Measurements from ENCODE around the gene RELCH.

DNA sequence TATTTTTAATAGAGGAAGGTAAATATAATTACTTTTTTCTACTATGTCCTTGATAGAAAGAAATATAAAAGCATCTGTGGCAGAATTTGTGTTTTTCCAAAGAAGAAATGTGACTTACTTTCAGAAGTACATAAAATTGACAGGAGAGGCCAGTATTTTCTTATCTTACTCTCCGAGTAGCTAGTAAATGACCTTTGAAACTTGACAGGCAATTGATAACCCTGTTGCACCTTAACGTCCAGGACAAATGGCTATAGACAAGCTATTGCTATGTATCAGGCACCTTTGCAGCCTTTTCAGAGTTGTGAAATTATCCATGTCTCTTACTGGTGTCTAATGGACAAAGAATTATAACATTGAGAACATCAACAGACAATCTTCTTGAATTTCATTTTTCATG lies 75.0 kb downstream of the RELCH start:
- TF ChIP-seq POLR2A (IDR thresholded peaks at IDR 0.05; ENCODE audit: low read depth, low read length) (no peak), POLR2AphosphoS5 (IDR thresholded peaks at IDR 0.05; ENCODE audit: low read depth, low read length) (no peak), TAF1 (IDR thresholded peaks at IDR 0.05; ENCODE audit: borderline replicate concordance, low read depth, low read length) (no peak)

All from GM12892 (cell line).